GM18858 (cell line): ENCODE results near the gene NOSTRIN.
"Not testable (repeated sequence)": the region's sequence is repeated elsewhere in the genome, so short reads cannot be mapped to it uniquely, and the experiment has no call there.

Experiments
- ATAC-seq: cut with Tn5 transposase; IDR thresholded peaks from one replicate; pipeline ENCODE4 v1.9.1; 2021; ENCODE audit not compliant: unreplicated experiment

NOSTRIN gene

DNA sequence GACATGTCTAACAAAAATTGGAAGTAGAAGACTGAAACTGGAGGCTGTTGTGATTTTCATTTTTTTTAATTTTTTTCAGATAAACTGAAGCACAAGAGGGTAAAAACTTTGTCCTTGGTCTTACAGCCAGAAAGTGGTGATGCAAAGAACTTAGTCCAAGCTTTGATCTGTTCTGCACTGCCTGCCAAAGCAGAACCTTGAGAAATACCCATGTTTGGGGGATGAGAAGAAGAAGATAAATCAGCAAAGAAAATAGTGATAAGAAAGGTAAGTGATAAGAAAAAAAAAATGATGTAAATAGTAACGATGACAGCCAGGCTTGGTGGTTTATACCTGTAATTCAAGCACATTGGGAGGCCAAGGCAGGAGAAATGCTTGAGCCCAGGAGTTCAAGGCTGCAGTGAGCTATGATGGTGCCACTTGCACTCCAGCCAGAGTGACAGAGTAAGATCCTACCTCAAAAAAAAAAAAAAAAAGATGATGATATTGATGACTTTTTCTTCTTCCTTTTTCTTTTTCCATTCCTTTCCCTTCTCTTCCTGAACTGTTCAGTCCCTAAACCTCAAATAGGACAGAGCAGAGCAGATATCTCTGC lies 14.6 kb upstream of the NOSTRIN start:
- ATAC-seq = no peak

GRCh38 chr2:168789776-168790175 lies 12.7 kb upstream of the NOSTRIN start:
- ATAC-seq = no peak

- no peak for ATAC-seq
Observed at GRCh38 chr2:168790226-168790902, 12.1 kb upstream of the NOSTRIN start.

- ATAC-seq = not testable (repeated sequence)
Observed at GRCh38 chr2:168791140-168791539, 11.3 kb upstream of the NOSTRIN start.

DNA sequence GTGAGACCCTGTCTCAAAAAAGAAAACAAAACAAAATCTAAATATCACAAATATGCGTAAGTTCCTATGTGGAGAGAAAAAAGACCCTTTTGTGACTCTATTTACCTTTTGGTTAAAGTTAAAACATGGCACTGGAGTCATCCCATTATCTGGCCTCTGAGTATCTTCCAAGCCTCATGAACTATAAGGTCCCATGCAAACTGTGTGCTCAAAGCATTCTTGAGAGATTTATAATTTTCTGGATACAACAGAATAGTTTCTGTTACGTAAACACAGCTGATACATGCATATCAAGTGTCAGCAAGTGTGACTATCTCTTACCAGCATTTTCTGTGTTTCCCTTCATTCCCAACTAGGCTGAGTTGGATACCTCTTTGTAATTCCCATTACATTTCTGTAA lies 8.8 kb upstream of the NOSTRIN start:
- no peak for ATAC-seq

DNA sequence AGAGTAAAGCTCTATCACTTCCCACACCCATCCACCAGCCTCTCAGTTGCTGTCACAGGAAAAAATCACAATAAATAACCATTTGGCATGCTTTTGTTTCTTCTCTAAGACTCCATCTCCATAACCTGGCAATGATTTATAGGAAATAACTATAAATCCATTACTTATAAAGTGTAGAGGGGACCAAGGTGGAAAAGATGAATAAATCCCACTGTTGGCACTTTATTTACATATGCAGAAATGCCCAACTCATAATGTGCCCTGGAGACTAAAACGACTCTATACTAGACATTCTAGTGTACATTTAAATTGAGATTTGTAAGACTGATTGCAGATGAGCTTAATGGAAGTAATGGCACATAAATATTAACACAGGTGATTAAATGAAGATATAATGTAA lies 7.5 kb upstream of the NOSTRIN start:
- ATAC-seq = no peak

- ATAC-seq = no peak
Observed at GRCh38 chr2:168796090-168796577, 6.3 kb upstream of the NOSTRIN start.

- no peak for ATAC-seq
Observed at GRCh38 chr2:168796583-168797285, 5.7 kb upstream of the NOSTRIN start.

- no peak for ATAC-seq
Observed at GRCh38 chr2:168797286-168797655, 5.2 kb upstream of the NOSTRIN start.

DNA sequence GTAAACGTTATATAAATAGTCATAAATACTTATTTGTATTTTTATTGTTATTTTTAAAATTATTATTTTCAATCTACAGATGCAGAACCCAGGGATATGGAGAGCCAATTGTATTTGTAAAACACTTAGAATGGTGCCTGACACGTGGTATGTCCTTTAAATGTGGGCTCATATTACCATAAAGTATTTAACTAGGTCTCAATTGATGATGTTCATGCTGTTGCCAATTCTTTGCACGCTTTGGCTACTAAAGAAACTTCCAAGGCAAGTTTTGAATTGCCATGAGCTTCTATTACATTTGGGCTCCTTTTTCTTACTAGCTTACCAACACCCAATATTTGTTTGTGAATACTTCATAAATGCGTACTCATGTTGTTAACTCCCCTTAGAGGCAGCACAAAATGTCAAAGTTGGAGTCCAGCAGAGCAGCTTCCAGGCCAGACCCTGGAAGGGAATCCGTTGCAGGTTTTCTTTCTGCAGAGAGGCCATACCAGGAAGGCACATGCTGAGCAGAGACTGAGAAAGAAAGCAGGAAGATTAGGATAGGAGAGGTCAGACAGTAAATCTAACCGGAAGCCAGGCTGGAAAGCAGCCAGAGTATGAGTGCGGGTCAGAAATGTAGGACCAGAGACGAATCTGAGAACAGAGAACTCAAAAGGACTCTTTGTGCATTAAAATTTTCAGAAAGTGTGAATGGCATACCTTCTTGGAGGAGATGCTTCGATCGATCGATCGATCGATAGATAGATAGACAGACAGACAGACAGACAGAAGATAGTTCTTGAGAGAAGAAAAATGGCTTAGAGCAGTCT lies 4.2 kb upstream of the NOSTRIN start:
- ATAC-seq = no peak

DNA sequence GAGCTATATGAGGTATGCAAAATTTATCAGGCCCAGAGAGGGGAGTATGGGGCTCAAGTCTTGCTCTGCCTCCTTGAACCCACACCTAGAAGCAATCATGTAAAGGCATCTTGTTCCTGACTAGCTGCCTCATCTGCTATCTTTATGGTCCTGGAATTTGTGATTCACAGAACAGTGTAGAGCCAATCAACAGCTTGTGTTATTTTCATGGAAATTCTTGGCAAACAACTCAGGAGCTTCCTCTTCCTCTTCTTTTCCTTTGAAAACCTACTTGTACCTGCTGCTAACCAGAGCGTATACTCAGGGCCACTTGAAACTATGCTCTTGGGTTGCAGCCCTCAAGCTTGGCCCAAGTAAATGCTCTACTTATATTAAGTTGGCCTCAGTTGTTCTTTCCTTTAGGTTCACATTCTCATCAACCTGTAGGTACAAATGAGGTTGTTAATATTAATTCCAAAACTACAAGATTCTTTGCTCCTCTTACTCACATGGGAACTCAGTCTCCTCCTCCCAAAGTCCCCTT lies 3.5 kb upstream of the NOSTRIN start:
- ATAC-seq = no peak

GRCh38 chr2:168801471-168801870 lies 966 bp upstream of the NOSTRIN start:
- no peak for ATAC-seq

DNA sequence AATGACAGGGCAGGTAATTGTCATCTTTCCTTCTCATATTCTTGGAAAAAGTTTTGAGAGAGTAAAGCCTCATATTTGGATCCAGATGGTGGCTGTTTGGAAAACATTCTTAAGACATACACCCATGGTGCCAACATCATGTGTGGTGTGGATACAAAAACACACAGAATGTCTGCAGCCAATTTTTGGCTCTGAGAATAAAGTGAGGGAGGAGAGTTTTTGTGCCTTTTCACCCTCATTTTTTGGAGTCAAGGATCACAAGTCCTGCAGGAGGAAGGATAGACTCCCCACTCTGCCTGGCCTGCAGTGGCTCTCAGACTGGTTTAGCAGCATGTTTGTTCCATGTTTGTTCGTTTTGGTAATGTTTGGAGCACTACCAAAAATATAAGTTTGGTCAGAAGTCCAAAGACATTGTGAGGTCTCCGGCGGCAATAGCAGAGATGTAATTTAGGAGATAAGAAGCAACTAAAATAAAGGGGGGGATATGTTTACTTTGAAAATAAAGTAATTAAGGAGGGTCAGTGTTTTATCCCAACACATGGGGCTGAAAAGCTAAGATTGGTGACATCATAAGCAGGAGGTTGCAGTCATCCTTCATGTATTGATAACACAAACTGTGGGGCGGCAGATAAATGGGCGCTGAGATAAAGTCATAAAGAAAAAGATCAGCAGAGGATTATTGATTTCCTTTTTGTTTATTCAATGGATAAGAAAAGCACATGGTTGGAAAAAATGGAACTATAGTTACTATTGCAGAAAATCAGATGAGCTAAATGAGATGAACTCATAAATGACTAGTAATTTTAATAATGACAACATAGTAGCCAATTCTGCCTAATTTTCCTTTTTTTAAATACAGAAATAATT lies 655 bp downstream of the NOSTRIN start:
- ATAC-seq = no peak

GRCh38 chr2:168804214-168804613 lies 1.8 kb downstream of the NOSTRIN start:
- ATAC-seq = no peak

DNA sequence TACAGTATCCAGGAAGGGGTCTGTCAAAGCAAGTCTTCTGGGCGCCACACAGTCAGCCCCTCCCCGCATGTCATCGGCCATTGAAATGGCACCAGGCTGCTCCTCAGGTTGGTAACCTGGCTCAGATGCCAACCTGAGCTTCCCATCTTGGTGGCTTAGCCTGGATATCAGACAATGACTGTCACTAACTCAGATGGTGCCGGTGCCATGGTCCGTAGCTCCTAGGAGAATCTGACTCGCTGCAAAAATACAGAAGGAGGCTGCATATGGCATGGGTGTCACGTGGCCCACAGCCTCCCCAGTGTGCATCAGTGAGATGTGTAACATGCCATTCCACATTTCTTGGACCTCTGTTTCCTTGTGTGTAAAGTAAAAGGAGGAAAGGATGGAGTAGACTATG lies 3.2 kb downstream of the NOSTRIN start:
- ATAC-seq = no peak

DNA sequence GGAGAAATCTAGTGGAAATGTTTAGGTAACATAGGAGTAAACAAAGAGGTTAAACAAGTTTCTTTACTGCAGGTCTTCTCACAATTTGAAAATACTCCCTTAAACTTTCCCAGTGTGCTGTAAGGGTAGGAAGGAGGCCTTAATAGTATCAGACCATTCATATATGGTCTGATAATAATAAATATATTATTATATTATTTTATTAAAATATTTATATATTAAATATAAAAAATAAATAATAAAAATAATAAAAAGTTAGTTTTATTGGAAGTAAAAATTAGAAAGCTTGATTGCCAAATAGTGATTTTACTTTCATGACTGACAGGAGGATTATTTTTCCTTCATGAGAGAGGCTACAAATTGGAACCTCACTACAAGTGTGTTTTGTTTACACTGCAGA lies 7.1 kb downstream of the NOSTRIN start:
- no peak for ATAC-seq

DNA sequence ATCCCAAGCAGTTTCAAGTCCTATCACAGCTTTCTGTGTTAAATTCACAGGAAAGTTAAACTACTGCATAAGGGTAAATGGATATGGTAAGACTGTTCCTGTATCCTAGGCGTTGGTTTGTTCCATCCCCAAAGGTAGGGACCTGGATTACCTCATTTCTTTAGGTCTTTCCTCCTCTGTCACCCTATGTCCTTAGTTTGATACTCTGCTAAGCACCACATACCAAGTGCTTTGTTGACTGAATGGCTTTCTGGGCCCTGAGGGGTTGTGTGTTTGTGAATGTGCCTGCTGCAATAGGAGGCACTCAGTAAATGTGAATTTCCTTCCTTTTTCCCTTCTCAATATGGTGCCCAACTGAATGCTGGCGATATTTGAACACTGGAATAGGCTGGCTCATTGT lies 7.8 kb downstream of the NOSTRIN start:
- no peak for ATAC-seq

- no peak for ATAC-seq
Observed at GRCh38 chr2:168811696-168812095, 9.3 kb downstream of the NOSTRIN start.

- no peak for ATAC-seq
Observed at GRCh38 chr2:168814046-168814445, 11.6 kb downstream of the NOSTRIN start.
